ENCODE data around the gene MGMT. TPM values are rescaled to one million over a fixed set of nuclear protein-coding genes. Genes with fewer than 3 reads are reported as not detected.
A peak's percentile ranks its signal among the peaks of the same experiment; 100 is the strongest.

Gene MGMT
- total RNA-seq, 1 donor from 2014 or later = 13.9 TPM

DNA sequence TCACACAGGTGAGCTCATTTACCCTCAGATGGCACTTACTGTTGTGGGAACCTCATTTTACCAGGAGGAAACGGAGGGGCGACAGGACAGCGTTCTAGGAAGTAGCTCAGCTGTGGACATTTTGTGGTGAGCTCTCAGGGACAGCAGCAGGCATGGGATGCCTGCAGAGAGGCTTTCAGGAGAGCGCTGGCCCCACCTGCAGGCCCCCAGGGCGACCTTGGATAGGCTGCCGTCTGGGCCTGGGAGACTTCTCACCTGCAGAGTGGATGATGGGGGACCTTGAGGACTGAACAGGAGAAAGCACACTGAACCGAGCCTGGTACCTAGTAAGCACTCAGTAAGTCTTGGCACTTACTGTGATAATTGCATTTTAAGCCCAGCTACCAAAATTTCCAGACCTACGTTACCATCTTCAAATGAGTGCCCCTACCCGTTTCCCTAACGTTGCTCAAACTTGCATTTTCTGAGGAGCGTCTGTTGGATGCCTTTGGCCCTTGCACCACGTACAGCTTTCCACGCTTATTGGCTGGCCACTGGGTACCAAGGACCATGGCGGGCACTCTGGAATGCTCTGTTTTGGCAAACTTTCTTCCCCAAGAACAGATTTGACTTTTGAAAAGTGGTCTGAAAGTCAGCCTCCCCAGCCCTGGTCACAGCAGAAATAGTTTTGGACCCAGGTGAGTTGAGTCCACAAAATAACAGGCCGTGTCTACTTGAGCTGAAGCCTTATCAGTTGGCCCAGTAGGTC is 273.7 kb downstream of the MGMT start:
- H3K36me3 Mint-ChIP-seq (ENCODE audit: low read depth) = peaks cover 2% of the 10 kb centered on the region
- DNase-seq (ENCODE audit: low spot score) = no peak
- no peaks in the 10 kb centered on the region for H3K27me3 Mint-ChIP-seq (ENCODE audit: low read depth)
- no peak overlapping the region for H3K4me3 Mint-ChIP-seq (ENCODE audit: unreplicated experiment)
- H3K9me3 Mint-ChIP-seq (ENCODE audit: low read depth) = peaks cover 7% of the 10 kb centered on the region
- no peak overlapping the region for H3K27ac Mint-ChIP-seq (ENCODE audit: unreplicated experiment)
- TF ChIP-seq, protein P1, sequence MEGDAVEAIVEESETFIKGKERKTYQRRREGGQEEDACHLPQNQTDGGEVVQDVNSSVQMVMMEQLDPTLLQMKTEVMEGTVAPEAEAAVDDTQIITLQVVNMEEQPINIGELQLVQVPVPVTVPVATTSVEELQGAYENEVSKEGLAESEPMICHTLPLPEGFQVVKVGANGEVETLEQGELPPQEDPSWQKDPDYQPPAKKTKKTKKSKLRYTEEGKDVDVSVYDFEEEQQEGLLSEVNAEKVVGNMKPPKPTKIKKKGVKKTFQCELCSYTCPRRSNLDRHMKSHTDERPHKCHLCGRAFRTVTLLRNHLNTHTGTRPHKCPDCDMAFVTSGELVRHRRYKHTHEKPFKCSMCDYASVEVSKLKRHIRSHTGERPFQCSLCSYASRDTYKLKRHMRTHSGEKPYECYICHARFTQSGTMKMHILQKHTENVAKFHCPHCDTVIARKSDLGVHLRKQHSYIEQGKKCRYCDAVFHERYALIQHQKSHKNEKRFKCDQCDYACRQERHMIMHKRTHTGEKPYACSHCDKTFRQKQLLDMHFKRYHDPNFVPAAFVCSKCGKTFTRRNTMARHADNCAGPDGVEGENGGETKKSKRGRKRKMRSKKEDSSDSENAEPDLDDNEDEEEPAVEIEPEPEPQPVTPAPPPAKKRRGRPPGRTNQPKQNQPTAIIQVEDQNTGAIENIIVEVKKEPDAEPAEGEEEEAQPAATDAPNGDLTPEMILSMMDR (IDR thresholded peaks at IDR 0.05) = no peak
- no peaks in the 10 kb centered on the region for H3K4me1 Mint-ChIP-seq (ENCODE audit: low read depth)

- no peak overlapping the region for H3K27ac Mint-ChIP-seq (ENCODE audit: unreplicated experiment)
- no peaks in the 10 kb centered on the region for H3K4me1 Mint-ChIP-seq (ENCODE audit: low read depth)
- TF ChIP-seq, protein P1 (IDR thresholded peaks at IDR 0.05) = no peak
- DNase-seq (ENCODE audit: low spot score) = peak; percentile 72
- H3K36me3 Mint-ChIP-seq (ENCODE audit: low read depth) = peaks cover 2% of the 10 kb centered on the region
- H3K27me3 Mint-ChIP-seq (ENCODE audit: low read depth) = no peaks in the 10 kb centered on the region
- no peak overlapping the region for H3K4me3 Mint-ChIP-seq (ENCODE audit: unreplicated experiment)
- peaks cover 7% of the 10 kb centered on the region for H3K9me3 Mint-ChIP-seq (ENCODE audit: low read depth)
Measured at GRCh38 chr10:129741280-129741977, 274.4 kb downstream of the MGMT start.

DNA sequence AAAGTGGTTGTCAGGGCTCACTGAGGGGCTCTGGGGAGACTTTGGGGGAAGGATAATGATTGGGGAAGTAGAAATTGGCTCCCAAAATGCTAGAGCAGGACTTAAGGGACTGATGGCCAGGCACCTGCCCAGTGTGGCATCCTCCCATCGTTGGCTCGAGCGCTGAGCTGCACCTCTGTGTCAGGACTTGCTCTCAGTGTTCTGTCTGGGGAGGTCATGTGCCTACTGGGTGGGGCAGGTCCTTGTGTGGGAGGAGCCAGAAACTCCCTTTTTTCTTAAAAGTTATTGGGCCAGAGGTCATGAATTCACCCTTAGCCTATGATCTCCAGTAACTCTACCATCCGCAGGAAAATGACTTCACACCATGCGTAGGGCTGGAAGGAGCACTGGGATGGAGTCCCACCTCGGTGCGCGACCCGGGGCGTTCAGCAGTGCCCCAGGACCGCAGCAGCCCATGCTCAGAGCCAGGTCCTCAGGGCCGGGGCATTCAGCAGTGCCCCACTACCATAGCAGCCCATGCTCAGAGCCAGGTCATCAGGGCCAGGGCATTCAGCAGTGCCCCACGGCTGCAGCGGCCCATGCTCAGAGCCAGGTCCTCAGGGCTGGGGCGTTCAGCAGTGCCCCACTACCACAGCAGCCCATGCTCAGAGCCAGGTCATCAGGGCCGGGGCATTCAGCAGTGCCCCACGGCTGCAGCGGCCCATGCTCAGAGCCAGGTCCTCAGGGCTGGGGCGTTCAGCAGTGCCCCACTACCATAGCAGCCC is 275.1 kb downstream of the MGMT start:
- H3K4me3 Mint-ChIP-seq (ENCODE audit: unreplicated experiment) = no peak overlapping the region
- no peaks in the 10 kb centered on the region for H3K27me3 Mint-ChIP-seq (ENCODE audit: low read depth)
- no peaks in the 10 kb centered on the region for H3K4me1 Mint-ChIP-seq (ENCODE audit: low read depth)
- TF ChIP-seq, protein P1 (IDR thresholded peaks at IDR 0.05) = no peak
- peaks cover 7% of the 10 kb centered on the region for H3K9me3 Mint-ChIP-seq (ENCODE audit: low read depth)
- H3K36me3 Mint-ChIP-seq (ENCODE audit: low read depth) = peaks cover 2% of the 10 kb centered on the region
- H3K27ac Mint-ChIP-seq (ENCODE audit: unreplicated experiment) = no peak overlapping the region
- DNase-seq (ENCODE audit: low spot score) = peak; percentile 62

GRCh38 chr10:129742742-129743550 is 275.9 kb downstream of the MGMT start:
- H3K4me1 Mint-ChIP-seq (ENCODE audit: low read depth) = no peaks in the 10 kb centered on the region
- H3K27me3 Mint-ChIP-seq (ENCODE audit: low read depth) = no peaks in the 10 kb centered on the region
- H3K27ac Mint-ChIP-seq (ENCODE audit: unreplicated experiment) = no peak overlapping the region
- H3K36me3 Mint-ChIP-seq (ENCODE audit: low read depth) = peaks cover 2% of the 10 kb centered on the region
- peaks cover 7% of the 10 kb centered on the region for H3K9me3 Mint-ChIP-seq (ENCODE audit: low read depth)
- TF ChIP-seq, protein P1 (IDR thresholded peaks at IDR 0.05) = no peak
- peak; percentile 71 for DNase-seq (ENCODE audit: low spot score)
- no peak overlapping the region for H3K4me3 Mint-ChIP-seq (ENCODE audit: unreplicated experiment)

Data from chondrocyte (in vitro differentiated cells).